ENCODE measurements around the gene OOSP3.

DNA sequence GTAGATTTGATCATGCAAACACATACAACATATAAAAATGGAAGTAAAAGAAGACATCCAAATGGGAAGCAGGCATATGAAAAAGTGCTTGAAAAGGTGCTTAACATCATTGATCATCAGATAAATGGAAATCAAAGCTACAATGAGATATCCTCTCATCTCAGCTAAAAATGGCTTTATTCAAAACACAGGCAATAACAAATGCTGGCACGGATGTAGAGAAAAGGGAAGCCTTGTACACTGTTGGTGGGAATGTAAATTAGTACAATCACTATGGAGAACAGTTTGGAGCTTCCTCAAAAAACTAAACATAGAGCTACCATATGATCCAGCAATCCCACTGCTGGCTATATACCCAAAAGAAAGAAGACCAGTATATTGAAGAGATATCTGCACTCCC, 11.7 kb upstream of the OOSP3 start:
- TF ChIP-seq, protein P1, sequence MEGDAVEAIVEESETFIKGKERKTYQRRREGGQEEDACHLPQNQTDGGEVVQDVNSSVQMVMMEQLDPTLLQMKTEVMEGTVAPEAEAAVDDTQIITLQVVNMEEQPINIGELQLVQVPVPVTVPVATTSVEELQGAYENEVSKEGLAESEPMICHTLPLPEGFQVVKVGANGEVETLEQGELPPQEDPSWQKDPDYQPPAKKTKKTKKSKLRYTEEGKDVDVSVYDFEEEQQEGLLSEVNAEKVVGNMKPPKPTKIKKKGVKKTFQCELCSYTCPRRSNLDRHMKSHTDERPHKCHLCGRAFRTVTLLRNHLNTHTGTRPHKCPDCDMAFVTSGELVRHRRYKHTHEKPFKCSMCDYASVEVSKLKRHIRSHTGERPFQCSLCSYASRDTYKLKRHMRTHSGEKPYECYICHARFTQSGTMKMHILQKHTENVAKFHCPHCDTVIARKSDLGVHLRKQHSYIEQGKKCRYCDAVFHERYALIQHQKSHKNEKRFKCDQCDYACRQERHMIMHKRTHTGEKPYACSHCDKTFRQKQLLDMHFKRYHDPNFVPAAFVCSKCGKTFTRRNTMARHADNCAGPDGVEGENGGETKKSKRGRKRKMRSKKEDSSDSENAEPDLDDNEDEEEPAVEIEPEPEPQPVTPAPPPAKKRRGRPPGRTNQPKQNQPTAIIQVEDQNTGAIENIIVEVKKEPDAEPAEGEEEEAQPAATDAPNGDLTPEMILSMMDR (IDR thresholded peaks at IDR 0.05) = no peak
- no peak for TF ChIP-seq POLR2A (IDR thresholded peaks at IDR 0.05)
